Measurements from ENCODE around the gene EXOC6B. TPM values are rescaled to one million over a fixed set of nuclear protein-coding genes. Genes with fewer than 3 reads are reported as not detected.

The EXOC6B gene
- total RNA-seq = 99.7 to 105 TPM (median 104 TPM) in 3 replicates

- TF ChIP-seq CTCF (IDR thresholded peaks at IDR 0.05; ENCODE audit: unreplicated experiment) = no peak
- H3K4me3 Mint-ChIP-seq = peak within 1 kb of the TSS; percentile 97
- H3K36me3 Mint-ChIP-seq = peaks cover 6% of the 10 kb centered on the region
- peaks cover 63% of the 10 kb centered on the region for H3K4me1 Mint-ChIP-seq
- H3K27me3 Mint-ChIP-seq (ENCODE audit: low read depth) = no peaks in the 10 kb centered on the region
- peaks cover 3% of the 10 kb centered on the region for H3K9me3 Mint-ChIP-seq
- DNase-seq (ENCODE audit: low spot score in 2 of 2, unreplicated experiment in 2 of 2) = peak; percentile 87 to 97
- peak within 1 kb of the TSS; percentile 99 for H3K27ac Mint-ChIP-seq
Measured at GRCh38 chr2:72825257-72826155, at the start of gene EXOC6B. Gene EXOC6B, minus strand, starts transcription at chr2:72826033.

- Mint-ChIP-seq H3K4me3 (no peak overlapping the region), H3K36me3 (no peaks in the 10 kb centered on the region), H3K27me3 (ENCODE audit: low read depth) (peaks cover 47% of the 10 kb centered on the region), H3K9me3 (peaks cover 18% of the 10 kb centered on the region), H3K27ac (no peak overlapping the region), H3K4me1 (peaks cover 2% of the 10 kb centered on the region)
- no peak for DNase-seq (ENCODE audit: low spot score in 2 of 2, unreplicated experiment in 2 of 2)
- TF ChIP-seq CTCF (IDR thresholded peaks at IDR 0.05; ENCODE audit: unreplicated experiment) = no peak
Measured at GRCh38 chr2:72871880-72872279, 46.0 kb upstream of the EXOC6B start.

- H3K36me3 Mint-ChIP-seq = no peaks in the 10 kb centered on the region
- peaks cover 2% of the 10 kb centered on the region for H3K4me1 Mint-ChIP-seq
- peaks cover 47% of the 10 kb centered on the region for H3K27me3 Mint-ChIP-seq (ENCODE audit: low read depth)
- peaks cover 18% of the 10 kb centered on the region for H3K9me3 Mint-ChIP-seq
- no peak overlapping the region for H3K4me3 Mint-ChIP-seq
- no peak for TF ChIP-seq CTCF (IDR thresholded peaks at IDR 0.05; ENCODE audit: unreplicated experiment)
- no peak for DNase-seq (ENCODE audit: low spot score in 2 of 2, unreplicated experiment in 2 of 2)
- H3K27ac Mint-ChIP-seq = no peak overlapping the region
Measured at GRCh38 chr2:72871060-72871459, 45.2 kb upstream of the EXOC6B start.

GRCh38 chr2:72864500-72864899 lies 38.7 kb upstream of the EXOC6B start:
- Mint-ChIP-seq H3K27ac (no peak overlapping the region), H3K27me3 (ENCODE audit: low read depth) (peaks cover 25% of the 10 kb centered on the region), H3K9me3 (no peaks in the 10 kb centered on the region), H3K36me3 (no peaks in the 10 kb centered on the region), H3K4me1 (peaks cover 14% of the 10 kb centered on the region), H3K4me3 (no peak overlapping the region)
- no peak for DNase-seq (ENCODE audit: low spot score in 2 of 2, unreplicated experiment in 2 of 2)
- no peak for TF ChIP-seq CTCF (IDR thresholded peaks at IDR 0.05; ENCODE audit: unreplicated experiment)

GRCh38 chr2:72863046-72863445 lies 37.2 kb upstream of the EXOC6B start:
- DNase-seq (ENCODE audit: low spot score in 2 of 2, unreplicated experiment in 2 of 2) = no peak
- Mint-ChIP-seq H3K4me1 (peaks cover 14% of the 10 kb centered on the region), H3K27me3 (ENCODE audit: low read depth) (peaks cover 24% of the 10 kb centered on the region), H3K27ac (no peak overlapping the region), H3K36me3 (no peaks in the 10 kb centered on the region), H3K4me3 (peak overlapping the region; percentile 70), H3K9me3 (no peaks in the 10 kb centered on the region)
- TF ChIP-seq CTCF (IDR thresholded peaks at IDR 0.05; ENCODE audit: unreplicated experiment) = no peak
